Adrenal gland (tissue), 5 donors: ENCODE data around the gene MPDZ.

ENCODE experiments used
- CTCF ChIP-seq, 6 experiments: fragments of 450-650 bp in 4 of 6; fragments of 200-600 bp in 2 of 6; sonication (generic) in 1 of 6; IDR thresholded peaks; 1 replicate in 5 of 6; 2 replicates in 1 of 6; pipeline versions ENCODE4 v1.5.1 to v1.8.0; 2016 to 2021; ENCODE audit warnings: antibody characterized with exemption in 6 of 6, mild to moderate bottlenecking in 2 of 6, moderate library complexity in 1 of 6
- POLR2A ChIP-seq, 2 donors: fragments of 450-650 bp; IDR thresholded peaks; one replicate each; pipeline ENCODE4 v1.6.1; 2017; ENCODE audit warnings: antibody characterized with exemption in 2 of 2, mild to moderate bottlenecking in 2 of 2, moderate library complexity in 1 of 2
- donor health status: DM: no; HTN: no; CAD: no.

- no peak for TF ChIP-seq CTCF (IDR thresholded peaks at IDR 0.05)
- TF ChIP-seq POLR2A (IDR thresholded peaks at IDR 0.05) = no peak
Measured at GRCh38 chr9:13244181-13244580, 35.3 kb downstream of the MPDZ start.
